SU-DHL-6 (cell line): Measurements from ENCODE around the gene PRMT9.

Source experiments
- H2AFZ ChIP-seq: fragments of 200-600 bp; sonication (generic); 2 replicates; pipeline ENCODE4 v1.6.1; 2014; ENCODE audit warnings: low read depth, mild to moderate bottlenecking, moderate library complexity, mixed read lengths, antibody characterized with exemption, low read length; ENCODE audit not compliant: severe bottlenecking
- H3F3A ChIP-seq: fragments of 200-600 bp; shearing (Covaris generic); 2 replicates; pipeline ENCODE4 v1.6.0; 2016; ENCODE audit warnings: antibody characterized with exemption, mild to moderate bottlenecking; ENCODE audit not compliant: insufficient read depth
- H3K27ac ChIP-seq: fragments of 200-600 bp; sonication (generic); 2 replicates; pipeline ENCODE4 v1.5.1; 2016; ENCODE audit warnings: low read depth, mild to moderate bottlenecking, low read length, moderate library complexity, mixed read lengths
- H3K27me3 ChIP-seq: fragments of 200-600 bp; sonication (generic), shearing (Covaris generic); 2 replicates; pipeline ENCODE4 v1.6.0; 2014; ENCODE audit warnings: mild to moderate bottlenecking, low read length
- H3K36me3 ChIP-seq: fragments of 200-600 bp; sonication (generic); 2 replicates; pipeline ENCODE4 v1.6.1; 2014; ENCODE audit warnings: mild to moderate bottlenecking, low read length, mixed read lengths
- H3K4me2 ChIP-seq: fragments of 300-600, 200-600 bp; shearing (Covaris generic), sonication (generic); 2 replicates; pipeline ENCODE4 v1.6.0; 2014; ENCODE audit warnings: low read length, low read depth, mild to moderate bottlenecking; ENCODE audit not compliant: poor library complexity, severe bottlenecking
- H3K4me3 ChIP-seq: fragments of 200-600 bp; sonication (generic); 2 replicates; pipeline ENCODE4 v1.5.1; 2014; ENCODE audit warnings: antibody characterized with exemption, low read length, mild to moderate bottlenecking, mixed read lengths; ENCODE audit not compliant: insufficient read depth, poor library complexity, severe bottlenecking
- H3K79me2 ChIP-seq: fragments of 200-600 bp; sonication (generic); 2 replicates; pipeline ENCODE4 v1.6.1; 2014; ENCODE audit warnings: mild to moderate bottlenecking, low read length, moderate library complexity; ENCODE audit not compliant: insufficient read depth
- H3K9ac ChIP-seq: fragments of 200-600 bp; sonication (generic); 2 replicates; pipeline ENCODE4 v1.7.0; 2014; ENCODE audit warnings: mild to moderate bottlenecking, low read length
- H3K9me2 ChIP-seq: fragments of 200-600 bp; sonication (generic); replicated peaks from 2 replicates; pipeline ENCODE4 v1.6.1; 2014; ENCODE audit warnings: low read length; ENCODE audit not compliant: insufficient read depth
- H3K9me3 ChIP-seq: fragments of 200-600 bp; sonication (generic); 2 replicates; pipeline ENCODE4 v1.6.1; 2014; ENCODE audit warnings: low read length, mixed read lengths; ENCODE audit not compliant: insufficient read depth
- H4K20me1 ChIP-seq: fragments of 200-600 bp; sonication (generic); 2 replicates; pipeline ENCODE4 v1.6.1; 2014; ENCODE audit warnings: low read depth, mild to moderate bottlenecking, antibody characterized with exemption, low read length, moderate library complexity, mixed read lengths
- EZH2phosphoT487 ChIP-seq: fragments of 200-600 bp; sonication (generic), shearing (Covaris generic); conservative IDR thresholded peaks from 2 replicates; pipeline ENCODE4 v1.6.1; 2018; ENCODE audit warnings: mild to moderate bottlenecking, antibody characterized with exemption, low read length, moderate library complexity, mixed read lengths
- TF ChIP-seq, protein P1 (sequence below): fragments of 200-600 bp; sonication (generic); IDR thresholded peaks from one replicate; pipeline ENCODE4 v1.5.1; 2017; ENCODE audit warnings: antibody characterized with exemption, mild to moderate bottlenecking, low read length, moderate library complexity; ENCODE audit not compliant: insufficient read depth, poor library complexity, severe bottlenecking

PRMT9 gene

DNA sequence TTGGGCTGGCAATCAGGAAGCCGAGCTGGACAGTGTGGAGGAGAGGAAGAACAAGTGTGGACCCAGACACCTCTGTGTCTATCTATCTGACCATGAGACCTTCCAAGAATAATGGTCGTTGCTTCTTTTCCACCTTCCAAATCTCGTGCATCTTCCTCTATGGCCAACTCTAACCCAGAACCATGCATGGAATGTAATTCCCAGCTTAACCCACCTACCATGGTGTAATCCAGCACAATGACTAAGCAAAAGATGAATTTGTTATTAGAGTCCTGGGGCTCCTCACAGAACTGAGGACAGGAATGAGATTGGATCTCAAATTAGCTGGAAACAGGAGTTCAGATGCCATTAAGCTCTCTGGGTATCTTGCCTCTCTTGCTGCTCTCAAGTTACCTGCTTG is 84.2 kb downstream of the PRMT9 start:
- Histone ChIP-seq H3K4me3 (no peak overlapping the region), H3K79me2 (no peaks in the 10 kb centered on the region), H2AFZ (no peak overlapping the region), H3K9me3 (no peaks in the 10 kb centered on the region), H3K36me3 (no peaks in the 10 kb centered on the region), H3K9me2 (no peaks in the 10 kb centered on the region), H4K20me1 (no peaks in the 10 kb centered on the region), H3F3A (no peaks in the 10 kb centered on the region), H3K4me2 (no peak overlapping the region), H3K27ac (no peak overlapping the region), H3K27me3 (no peaks in the 10 kb centered on the region), H3K9ac (no peak overlapping the region)
- no peak for TF ChIP-seq EZH2phosphoT487
- TF ChIP-seq, protein P1, sequence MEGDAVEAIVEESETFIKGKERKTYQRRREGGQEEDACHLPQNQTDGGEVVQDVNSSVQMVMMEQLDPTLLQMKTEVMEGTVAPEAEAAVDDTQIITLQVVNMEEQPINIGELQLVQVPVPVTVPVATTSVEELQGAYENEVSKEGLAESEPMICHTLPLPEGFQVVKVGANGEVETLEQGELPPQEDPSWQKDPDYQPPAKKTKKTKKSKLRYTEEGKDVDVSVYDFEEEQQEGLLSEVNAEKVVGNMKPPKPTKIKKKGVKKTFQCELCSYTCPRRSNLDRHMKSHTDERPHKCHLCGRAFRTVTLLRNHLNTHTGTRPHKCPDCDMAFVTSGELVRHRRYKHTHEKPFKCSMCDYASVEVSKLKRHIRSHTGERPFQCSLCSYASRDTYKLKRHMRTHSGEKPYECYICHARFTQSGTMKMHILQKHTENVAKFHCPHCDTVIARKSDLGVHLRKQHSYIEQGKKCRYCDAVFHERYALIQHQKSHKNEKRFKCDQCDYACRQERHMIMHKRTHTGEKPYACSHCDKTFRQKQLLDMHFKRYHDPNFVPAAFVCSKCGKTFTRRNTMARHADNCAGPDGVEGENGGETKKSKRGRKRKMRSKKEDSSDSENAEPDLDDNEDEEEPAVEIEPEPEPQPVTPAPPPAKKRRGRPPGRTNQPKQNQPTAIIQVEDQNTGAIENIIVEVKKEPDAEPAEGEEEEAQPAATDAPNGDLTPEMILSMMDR = no peak

- H3K9me3 ChIP-seq = no peaks in the 10 kb centered on the region
- no peak overlapping the region for H3K4me2 ChIP-seq
- H3K9me2 ChIP-seq = no peaks in the 10 kb centered on the region
- H4K20me1 ChIP-seq = no peaks in the 10 kb centered on the region
- no peaks in the 10 kb centered on the region for H3K36me3 ChIP-seq
- H3K9ac ChIP-seq = no peak overlapping the region
- no peak overlapping the region for H3K4me3 ChIP-seq
- TF ChIP-seq, protein P1 = no peak
- TF ChIP-seq EZH2phosphoT487 = no peak
- no peak overlapping the region for H3K27ac ChIP-seq
- H2AFZ ChIP-seq = no peak overlapping the region
- no peaks in the 10 kb centered on the region for H3K27me3 ChIP-seq
- H3F3A ChIP-seq = no peaks in the 10 kb centered on the region
- H3K79me2 ChIP-seq = no peaks in the 10 kb centered on the region
Observed at GRCh38 chr4:147599206-147599605, 84.8 kb downstream of the PRMT9 start.

DNA sequence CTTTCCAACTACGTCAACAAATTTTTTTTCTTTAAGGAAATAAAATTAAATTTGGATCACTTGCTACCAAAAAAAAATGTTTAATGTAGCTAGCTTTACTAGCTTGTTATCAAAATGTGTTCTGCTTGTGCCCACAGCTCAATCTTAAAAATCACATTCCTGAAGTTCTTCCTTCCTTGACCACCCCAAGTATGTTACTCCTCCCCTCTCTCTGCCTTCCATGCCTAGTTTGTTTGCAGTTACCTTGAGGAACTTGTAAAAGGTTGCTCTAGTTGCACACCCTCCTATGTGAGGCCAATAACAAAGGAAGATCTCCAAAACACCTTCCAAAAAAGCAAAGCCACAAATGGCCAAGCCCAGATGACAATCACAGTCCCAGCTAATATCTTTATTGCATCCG is 86.4 kb downstream of the PRMT9 start:
- Histone ChIP-seq H3K9me3 (no peaks in the 10 kb centered on the region), H3K4me3 (no peak overlapping the region), H3K27ac (no peak overlapping the region), H2AFZ (no peak overlapping the region), H3K9me2 (no peaks in the 10 kb centered on the region), H3K4me2 (no peak overlapping the region), H3F3A (no peaks in the 10 kb centered on the region), H3K36me3 (no peaks in the 10 kb centered on the region), H3K79me2 (no peaks in the 10 kb centered on the region), H3K27me3 (no peaks in the 10 kb centered on the region), H4K20me1 (no peaks in the 10 kb centered on the region), H3K9ac (no peak overlapping the region)
- TF ChIP-seq EZH2phosphoT487 = no peak
- TF ChIP-seq, protein P1 = no peak
